GM23338 (cell line): Measurements from ENCODE around the gene ZBTB22. TPM values are rescaled to one million over a fixed set of nuclear protein-coding genes. Genes with fewer than 3 reads are reported as not detected.

Experiments used
- ATAC-seq: fragments of 200-7000 bp; cut with Tn5 transposase; 3 replicates; pipeline ENCODE4 v1.9.1; 2020
- DNase-seq: peaks from one replicate; pipeline ENCODE4 v3.0.0-alpha.2; 2015; ENCODE audit warnings: low spot score
- H2AFZ ChIP-seq: fragments of 200-600 bp; sonication (generic); 2 replicates; pipeline ENCODE4 v1.8.0; 2016; ENCODE audit warnings: antibody characterized with exemption, mild to moderate bottlenecking, moderate library complexity
- H3F3A ChIP-seq: fragments of 200-600 bp; sonication (generic); replicated peaks from 2 replicates; pipeline ENCODE4 v1.8.0; 2017; ENCODE audit warnings: antibody characterized with exemption, mixed run types, low read depth
- H3K27ac ChIP-seq: fragments of 200-600 bp; sonication (generic); 2 replicates; pipeline ENCODE4 v1.6.1; 2016; ENCODE audit warnings: low read depth
- H3K27me3 ChIP-seq: fragments of 200-600 bp; sonication (generic); 2 replicates; pipeline ENCODE4 v1.8.0; 2016; ENCODE audit warnings: mild to moderate bottlenecking, mixed run types, moderate library complexity; ENCODE audit not compliant: insufficient read depth
- H3K36me3 ChIP-seq: fragments of 200-600 bp; sonication (generic); 2 replicates; pipeline ENCODE4 v1.8.0; 2016; ENCODE audit warnings: mild to moderate bottlenecking; ENCODE audit not compliant: insufficient read depth
- H3K4me1 ChIP-seq: fragments of 200-600 bp; sonication (generic); 2 replicates; pipeline ENCODE4 v1.8.0; 2016; ENCODE audit warnings: mild to moderate bottlenecking, moderate library complexity; ENCODE audit not compliant: insufficient read depth
- H3K4me2 ChIP-seq: fragments of 200-600 bp; sonication (generic); 2 replicates; pipeline ENCODE4 v1.7.1; 2017; ENCODE audit warnings: mixed run types
- H3K4me3 ChIP-seq: fragments of 200-600 bp; sonication (generic); 2 replicates; pipeline ENCODE4 v1.6.1; 2016; ENCODE audit warnings: mixed run types
- H3K79me2 ChIP-seq: fragments of 200-600 bp; sonication (generic); replicated peaks from 2 replicates; pipeline ENCODE4 v1.8.0; 2017; ENCODE audit warnings: mild to moderate bottlenecking; ENCODE audit not compliant: insufficient read depth
- H3K9me2 ChIP-seq: fragments of 200-600 bp; sonication (generic); 2 replicates; pipeline ENCODE4 v1.8.0; 2017; ENCODE audit not compliant: insufficient read depth
- H4K20me1 ChIP-seq: fragments of 200-600 bp; sonication (generic); replicated peaks from 2 replicates; pipeline ENCODE4 v1.8.0; 2017; ENCODE audit warnings: mild to moderate bottlenecking; ENCODE audit not compliant: insufficient read depth
- H3K27ac Mint-ChIP-seq: 2 replicates; pipeline ENCODE4 v1.8.0; 2020; ENCODE audit warnings: inconsistent platforms, mild to moderate bottlenecking, moderate library complexity, mixed read lengths
- H3K27me3 Mint-ChIP-seq: 3 replicates; pipeline ENCODE4 v1.8.0; 2022; ENCODE audit warnings: low read depth, mild to moderate bottlenecking, moderate library complexity, mixed read lengths, inconsistent platforms; ENCODE audit not compliant: insufficient read depth, poor library complexity
- H3K36me3 Mint-ChIP-seq: 3 replicates; pipeline ENCODE4 v1.8.0; 2021; ENCODE audit warnings: low read depth, mild to moderate bottlenecking, inconsistent platforms, moderate library complexity, mixed read lengths
- H3K4me1 Mint-ChIP-seq: 3 replicates; pipeline ENCODE4 v1.8.0; 2020; ENCODE audit warnings: mild to moderate bottlenecking, inconsistent platforms, mixed read lengths
- H3K4me3 Mint-ChIP-seq: 3 replicates; pipeline ENCODE4 v1.8.0; 2021; ENCODE audit warnings: moderate library complexity, mild to moderate bottlenecking, inconsistent platforms, mixed read lengths
- H3K9me3 Mint-ChIP-seq: 3 replicates; pipeline ENCODE4 v1.8.0; 2020; ENCODE audit warnings: moderate library complexity, mild to moderate bottlenecking, inconsistent platforms, mixed read lengths
- CREB1 ChIP-seq: fragments of 250-450 bp; sonication (Bioruptor Pico); IDR thresholded peaks from 2 replicates; pipeline ENCODE4 v1.5.0; 2020; ENCODE audit warnings: low read depth, mild to moderate bottlenecking, moderate library complexity
- CTCF ChIP-seq, 2 experiments: fragments of 200-600 bp in 1 of 2; sonication (generic) in 1 of 2; conservative IDR thresholded peaks; 2 replicates each; pipeline versions ENCODE4 v1.5.1 to v1.6.1; 2016 to 2017; ENCODE audit warnings: antibody characterized with exemption in 2 of 2, low read depth in 2 of 2, mild to moderate bottlenecking in 2 of 2, moderate library complexity in 1 of 2
- EZH2 ChIP-seq: fragments of 200-600 bp; sonication (generic); IDR thresholded peaks from one replicate; pipeline ENCODE4 v1.8.0; 2017; ENCODE audit warnings: antibody characterized with exemption, mild to moderate bottlenecking, low read depth; ENCODE audit not compliant: unreplicated experiment
- EZH2phosphoT487 ChIP-seq: fragments of 200-600 bp; sonication (generic); IDR thresholded peaks from one replicate; pipeline ENCODE4 v1.8.1; 2018; ENCODE audit warnings: antibody characterized with exemption; ENCODE audit not compliant: unreplicated experiment
- JUNB ChIP-seq: IDR thresholded peaks from one replicate; pipeline ENCODE4 v1.6.1; 2016; ENCODE audit warnings: antibody characterized with exemption; ENCODE audit not compliant: unreplicated experiment
- NANOG ChIP-seq: IDR thresholded peaks from 2 replicates; pipeline ENCODE4 v1.6.1; 2016; ENCODE audit warnings: antibody characterized with exemption, borderline replicate concordance
- POLR2AphosphoS5 ChIP-seq: IDR thresholded peaks from 2 replicates; pipeline ENCODE4 v1.6.1; 2016; ENCODE audit warnings: antibody characterized with exemption, low read depth
- REST ChIP-seq: IDR thresholded peaks from one replicate; pipeline ENCODE4 v1.6.1; 2018; ENCODE audit warnings: antibody characterized with exemption; ENCODE audit not compliant: unreplicated experiment
- STAT1 ChIP-seq: IDR thresholded peaks from one replicate; pipeline ENCODE4 v1.6.1; 2016; ENCODE audit warnings: antibody characterized with exemption; ENCODE audit not compliant: unreplicated experiment
- ZNF114 ChIP-seq: fragments of 250-450 bp; sonication (Bioruptor Pico); IDR thresholded peaks from 2 replicates; pipeline ENCODE4 v1.5.0; 2020; ENCODE audit warnings: mild to moderate bottlenecking, moderate library complexity
- ZNF331 ChIP-seq: fragments of 250-450 bp; sonication (Bioruptor Pico); IDR thresholded peaks from 2 replicates; pipeline ENCODE4 v1.5.0; 2020; ENCODE audit warnings: low read depth, mild to moderate bottlenecking, moderate library complexity
- ZNF462 ChIP-seq: fragments of 250-450 bp; sonication (Bioruptor Pico); IDR thresholded peaks from 2 replicates; pipeline ENCODE4 v1.5.0; 2020; ENCODE audit warnings: mild to moderate bottlenecking, moderate library complexity
- polyA plus RNA-seq: library from polyadenylated mRNA; unstranded; fragments of >200 nt; fragmentation: Nextera tagmentation; extraction: Ambion mirVana; gene quantifications from 2 replicates; pipeline ENCODE4 v1.2.1, GENCODE V29; 2016
- total RNA-seq: library from RNA; depleted of rRNA; stranded (reverse); fragments of >200 nt; shearing (Covaris generic); gene quantifications from 2 replicates; pipeline ENCODE4 v1.2.3, GENCODE V29; 2014
- TF ChIP-seq, protein P1 (sequence below): IDR thresholded peaks from 2 replicates; pipeline ENCODE4 v1.6.1; 2016; ENCODE audit warnings: antibody characterized with exemption

The ZBTB22 gene
- total and polyA plus RNA-seq, 2 experiments from 2014 or later, result 3.9 to 7.7 TPM

GRCh38 chr6:33343953-33344611 lies 26.5 kb upstream of the ZBTB22 start:
- H3K9me2 ChIP-seq, result no peaks in the 10 kb centered on the region
- H2AFZ ChIP-seq, result no peak overlapping the region
- TF ChIP-seq EZH2 (no peak), EZH2phosphoT487 (no peak), CTCF (conservative IDR thresholded peaks at IDR 0.05; ENCODE audit: low read depth in 2 of 2) (no peak), ZNF462 (CRISPR knock-in tag) (no peak), ZNF331 (CRISPR knock-in tag) (no peak), POLR2AphosphoS5 (no peak), ZNF114 (CRISPR knock-in tag) (no peak), CREB1 (no peak), STAT1 (no peak), JUNB (no peak), NANOG (no peak), REST (no peak)
- TF ChIP-seq, protein P1, sequence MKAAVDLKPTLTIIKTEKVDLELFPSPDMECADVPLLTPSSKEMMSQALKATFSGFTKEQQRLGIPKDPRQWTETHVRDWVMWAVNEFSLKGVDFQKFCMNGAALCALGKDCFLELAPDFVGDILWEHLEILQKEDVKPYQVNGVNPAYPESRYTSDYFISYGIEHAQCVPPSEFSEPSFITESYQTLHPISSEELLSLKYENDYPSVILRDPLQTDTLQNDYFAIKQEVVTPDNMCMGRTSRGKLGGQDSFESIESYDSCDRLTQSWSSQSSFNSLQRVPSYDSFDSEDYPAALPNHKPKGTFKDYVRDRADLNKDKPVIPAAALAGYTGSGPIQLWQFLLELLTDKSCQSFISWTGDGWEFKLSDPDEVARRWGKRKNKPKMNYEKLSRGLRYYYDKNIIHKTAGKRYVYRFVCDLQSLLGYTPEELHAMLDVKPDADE, result no peak
- H3K79me2 ChIP-seq, result no peaks in the 10 kb centered on the region
- 0 out of 2 replicates have a peak, but pooled peaks cover 3% of the 10 kb centered on the region for H3F3A ChIP-seq
- Mint-ChIP-seq H3K27ac (no peak overlapping the region), H3K4me3 (no peak overlapping the region), H3K9me3 (no peaks in the 10 kb centered on the region), H3K4me1 (peaks cover 13% of the 10 kb centered on the region), H3K27me3 (peaks cover 8% of the 10 kb centered on the region), H3K36me3 (no peaks in the 10 kb centered on the region)
- DNase-seq (no peak), ATAC-seq (no peak)
- H3K4me3 ChIP-seq, result no peak overlapping the region
- no peak overlapping the region for H3K4me2 ChIP-seq
- no peaks in the 10 kb centered on the region for H3K36me3 ChIP-seq
- H3K27ac ChIP-seq, result no peak overlapping the region
- H4K20me1 ChIP-seq, result no peaks in the 10 kb centered on the region
- peaks cover 8% of the 10 kb centered on the region; the same call in 1 of the 2 replicates for H3K4me1 ChIP-seq
- no peaks in the 10 kb centered on the region for H3K27me3 ChIP-seq
